SK-N-SH treated with all-trans-retinoic acid at 6 μM for 48 hours (cell line): ENCODE data around the gene ELMO1.

ENCODE experiments used
- ATAC-seq: fragments of 200-7000 bp; cut with Tn5 transposase; 3 replicates; pipeline ENCODE4 v1.9.1; 2020; ENCODE audit warnings: mild to moderate bottlenecking, moderate library complexity
- ARNTL ChIP-seq: fragments of 450-650 bp; formaldehyde crosslinking; IDR thresholded peaks from 2 replicates; pipeline ENCODE4 v1.5.0; 2020; ENCODE audit warnings: low read depth, mild to moderate bottlenecking, moderate library complexity, borderline replicate concordance
- CSDC2 ChIP-seq: fragments of 250-450 bp; sonication (Bioruptor Pico); IDR thresholded peaks from 2 replicates; pipeline ENCODE4 v1.5.0; 2020; ENCODE audit warnings: mild to moderate bottlenecking, moderate library complexity
- ESRRG ChIP-seq: fragments of 250-450 bp; sonication (Bioruptor Pico); IDR thresholded peaks from 2 replicates; pipeline ENCODE4 v1.6.1; 2021; ENCODE audit warnings: mild to moderate bottlenecking
- GLIS3 ChIP-seq: fragments of 250-450 bp; sonication (Bioruptor Pico); IDR thresholded peaks from 2 replicates; pipeline ENCODE4 v1.5.0; 2020; ENCODE audit warnings: mild to moderate bottlenecking, moderate library complexity
- ISL1 ChIP-seq: fragments of 250-450 bp; sonication (Bioruptor Pico); IDR thresholded peaks from 2 replicates; pipeline ENCODE4 v2.1.2; 2022; ENCODE audit warnings: mild to moderate bottlenecking, moderate library complexity
- OSR1 ChIP-seq: fragments of 250-450 bp; sonication (Bioruptor Pico); IDR thresholded peaks from 2 replicates; pipeline ENCODE4 v1.8.0; 2022; ENCODE audit warnings: moderate library complexity, mild to moderate bottlenecking, inconsistent platforms
- PPARA ChIP-seq: fragments of 250-450 bp; sonication (Bioruptor Pico); IDR thresholded peaks from 2 replicates; pipeline ENCODE4 v1.5.0; 2020; ENCODE audit warnings: mild to moderate bottlenecking, borderline replicate concordance
- RARB ChIP-seq: fragments of 250-450 bp; sonication (Bioruptor Pico); IDR thresholded peaks from 2 replicates; pipeline ENCODE4 v1.8.0; 2021; ENCODE audit warnings: mild to moderate bottlenecking, moderate library complexity
- TCF4 ChIP-seq: fragments of 250-450 bp; sonication (Bioruptor Pico); IDR thresholded peaks from 2 replicates; pipeline ENCODE4 v1.8.0; 2021; ENCODE audit warnings: mild to moderate bottlenecking, moderate library complexity, borderline replicate concordance
- TSHZ2 ChIP-seq: fragments of 250-450 bp; sonication (Bioruptor Pico); IDR thresholded peaks from 2 replicates; pipeline ENCODE4 v1.5.0; 2020; ENCODE audit warnings: mild to moderate bottlenecking, moderate library complexity
- ZFP3 ChIP-seq: fragments of 250-450 bp; sonication (Bioruptor Pico); IDR thresholded peaks from 2 replicates; pipeline ENCODE4 v1.5.0; 2020; ENCODE audit warnings: mild to moderate bottlenecking, moderate library complexity
- ZFP30 ChIP-seq: fragments of 450-650 bp; formaldehyde crosslinking; IDR thresholded peaks from 2 replicates; pipeline ENCODE4 v1.5.0; 2022; ENCODE audit warnings: mild to moderate bottlenecking, moderate library complexity
- ZNF565 ChIP-seq: fragments of 450-650 bp; formaldehyde crosslinking; conservative IDR thresholded peaks from 2 replicates; pipeline ENCODE4 v1.5.0; 2020; ENCODE audit warnings: low read depth, mild to moderate bottlenecking, moderate library complexity
- ZNF70 ChIP-seq: fragments of 450-650 bp; formaldehyde crosslinking; IDR thresholded peaks from 2 replicates; pipeline ENCODE4 v1.5.0; 2020; ENCODE audit warnings: mild to moderate bottlenecking, moderate library complexity
- ZNF8 ChIP-seq: fragments of 450-650 bp; formaldehyde crosslinking; IDR thresholded peaks from 2 replicates; pipeline ENCODE4 v1.5.0; 2020; ENCODE audit warnings: mild to moderate bottlenecking, moderate library complexity
- TF ChIP-seq, protein P1 (sequence below): fragments of 250-450 bp; sonication (Bioruptor Pico); IDR thresholded peaks from 2 replicates; pipeline ENCODE4 v1.8.0; 2020; ENCODE audit warnings: mild to moderate bottlenecking, moderate library complexity, borderline replicate concordance
- TF ChIP-seq, protein P2 (sequence below): fragments of 250-450 bp; sonication (Bioruptor Pico); IDR thresholded peaks from 2 replicates; pipeline ENCODE4 v1.5.1; 2020; ENCODE audit warnings: low read depth, mild to moderate bottlenecking, moderate library complexity

ELMO1 gene

GRCh38 chr7:37211097-37211880 lies 237.4 kb downstream of the ELMO1 start:
- no peak for ATAC-seq
- no peak for TF ChIP-seq ESRRG (CRISPR knock-in tag)
- TF ChIP-seq CSDC2 (CRISPR knock-in tag), result no peak
- TF ChIP-seq GLIS3 (CRISPR knock-in tag), result no peak
- no peak for TF ChIP-seq ARNTL (CRISPR knock-in tag)
- no peak for TF ChIP-seq TCF4 (CRISPR knock-in tag)
- TF ChIP-seq ZFP3 (CRISPR knock-in tag), result no peak
- TF ChIP-seq ISL1 (CRISPR knock-in tag), result no peak
- no peak for TF ChIP-seq PPARA (CRISPR knock-in tag)
- TF ChIP-seq ZFP30, result no peak
- no peak for TF ChIP-seq RARB

DNA sequence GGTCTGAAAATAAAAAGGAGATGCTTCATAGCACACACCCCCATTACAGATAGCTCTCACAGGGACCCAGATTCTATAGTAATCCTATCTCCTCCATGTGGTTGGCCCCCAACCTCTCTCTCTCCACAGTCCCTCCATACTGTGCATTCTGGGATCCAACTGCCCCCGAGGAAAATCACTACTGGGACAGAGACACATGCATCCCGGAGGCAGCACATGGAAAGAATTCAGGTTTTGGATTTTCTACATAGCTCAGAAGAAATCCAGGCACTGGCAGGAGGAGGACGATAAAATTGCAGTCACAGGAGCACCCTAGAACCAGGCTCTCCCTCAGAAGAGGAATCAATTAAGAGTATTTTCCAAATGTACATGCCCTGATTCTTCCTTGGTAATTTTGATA lies 239.5 kb downstream of the ELMO1 start:
- TF ChIP-seq OSR1, result no peak
- no peak for ATAC-seq

GRCh38 chr7:37208528-37208927 lies 240.1 kb downstream of the ELMO1 start:
- peak; percentile 86; the same call in 2 of the 3 replicates for ATAC-seq
- no peak for TF ChIP-seq GLIS3 (CRISPR knock-in tag)
- no peak for TF ChIP-seq ZFP30
- TF ChIP-seq CSDC2 (CRISPR knock-in tag), result no peak
- TF ChIP-seq ISL1 (CRISPR knock-in tag), result no peak
- 0 out of 2 replicates have a peak, but pooled peaks have one; percentile 13 for TF ChIP-seq ZNF70
- no peak for TF ChIP-seq ESRRG (CRISPR knock-in tag)

GRCh38 chr7:37206192-37206591 lies 242.5 kb downstream of the ELMO1 start:
- ATAC-seq, result no peak
- TF ChIP-seq CSDC2 (CRISPR knock-in tag), result no peak
- no peak for TF ChIP-seq ZNF565 (CRISPR knock-in tag)

DNA sequence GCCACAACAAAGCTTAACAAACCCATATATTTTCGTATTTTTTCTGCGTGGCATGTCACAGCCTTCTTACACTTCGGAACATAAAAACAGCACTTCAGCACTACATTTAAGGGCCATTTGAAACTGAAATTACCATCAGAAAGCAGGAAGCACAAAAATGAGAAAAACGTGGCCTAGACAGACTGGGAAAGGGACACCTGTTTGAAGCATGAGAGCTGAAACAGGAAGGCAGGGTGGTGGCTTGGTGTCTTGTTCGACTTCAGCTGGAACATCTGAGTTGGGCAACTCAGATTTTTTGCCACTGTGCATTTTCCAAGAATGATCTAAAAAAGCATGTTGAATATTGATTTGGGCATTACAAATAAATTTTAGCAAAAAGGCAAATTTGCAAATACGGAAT lies 243.2 kb downstream of the ELMO1 start:
- TF ChIP-seq RARB (no peak), ZFP3 (CRISPR knock-in tag) (no peak), TSHZ2 (CRISPR knock-in tag) (no peak), GLIS3 (CRISPR knock-in tag) (no peak)
- TF ChIP-seq, protein P1, sequence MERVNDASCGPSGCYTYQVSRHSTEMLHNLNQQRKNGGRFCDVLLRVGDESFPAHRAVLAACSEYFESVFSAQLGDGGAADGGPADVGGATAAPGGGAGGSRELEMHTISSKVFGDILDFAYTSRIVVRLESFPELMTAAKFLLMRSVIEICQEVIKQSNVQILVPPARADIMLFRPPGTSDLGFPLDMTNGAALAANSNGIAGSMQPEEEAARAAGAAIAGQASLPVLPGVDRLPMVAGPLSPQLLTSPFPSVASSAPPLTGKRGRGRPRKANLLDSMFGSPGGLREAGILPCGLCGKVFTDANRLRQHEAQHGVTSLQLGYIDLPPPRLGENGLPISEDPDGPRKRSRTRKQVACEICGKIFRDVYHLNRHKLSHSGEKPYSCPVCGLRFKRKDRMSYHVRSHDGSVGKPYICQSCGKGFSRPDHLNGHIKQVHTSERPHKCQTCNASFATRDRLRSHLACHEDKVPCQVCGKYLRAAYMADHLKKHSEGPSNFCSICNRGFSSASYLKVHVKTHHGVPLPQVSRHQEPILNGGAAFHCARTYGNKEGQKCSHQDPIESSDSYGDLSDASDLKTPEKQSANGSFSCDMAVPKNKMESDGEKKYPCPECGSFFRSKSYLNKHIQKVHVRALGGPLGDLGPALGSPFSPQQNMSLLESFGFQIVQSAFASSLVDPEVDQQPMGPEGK (CRISPR knock-in tag), result no peak
- TF ChIP-seq, all 23 proteins: peak for 0
- ATAC-seq, result no peak

DNA sequence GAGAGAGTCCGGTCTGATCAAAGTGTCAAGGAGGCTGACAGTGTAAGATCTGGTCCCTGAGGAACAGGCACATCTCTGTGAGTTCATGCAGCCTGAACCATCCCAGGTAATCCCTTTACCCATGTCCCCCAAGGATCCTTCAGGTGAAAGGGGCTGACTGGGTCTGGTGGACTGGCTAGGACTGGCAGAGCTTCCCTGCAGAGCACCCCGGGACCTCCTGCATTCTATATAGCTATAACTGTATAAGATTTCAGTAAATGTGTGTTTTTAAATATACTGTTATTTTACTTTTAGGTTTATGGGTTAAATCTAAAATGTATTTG lies 246.8 kb downstream of the ELMO1 start:
- TF ChIP-seq ZNF8 (CRISPR knock-in tag) (no peak), ZFP30 (no peak), ESRRG (CRISPR knock-in tag) (no peak), ISL1 (CRISPR knock-in tag) (no peak), ZNF565 (CRISPR knock-in tag) (no peak), ZNF70 (no peak), OSR1 (no peak)
- TF ChIP-seq, protein P2, sequence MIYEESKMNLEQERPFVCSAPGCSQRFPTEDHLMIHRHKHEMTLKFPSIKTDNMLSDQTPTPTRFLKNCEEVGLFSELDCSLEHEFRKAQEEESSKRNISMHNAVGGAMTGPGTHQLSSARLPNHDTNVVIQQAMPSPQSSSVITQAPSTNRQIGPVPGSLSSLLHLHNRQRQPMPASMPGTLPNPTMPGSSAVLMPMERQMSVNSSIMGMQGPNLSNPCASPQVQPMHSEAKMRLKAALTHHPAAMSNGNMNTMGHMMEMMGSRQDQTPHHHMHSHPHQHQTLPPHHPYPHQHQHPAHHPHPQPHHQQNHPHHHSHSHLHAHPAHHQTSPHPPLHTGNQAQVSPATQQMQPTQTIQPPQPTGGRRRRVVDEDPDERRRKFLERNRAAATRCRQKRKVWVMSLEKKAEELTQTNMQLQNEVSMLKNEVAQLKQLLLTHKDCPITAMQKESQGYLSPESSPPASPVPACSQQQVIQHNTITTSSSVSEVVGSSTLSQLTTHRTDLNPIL (CRISPR knock-in tag), result no peak
- TF ChIP-seq, protein P1 (CRISPR knock-in tag), result no peak
- no peak for ATAC-seq
